ENCODE data around the gene B9D1. TPM values are rescaled to one million over a fixed set of nuclear protein-coding genes. Genes with fewer than 3 reads are reported as not detected.

Gene B9D1
- total RNA-seq, 4 donors from 2014 or later: 3.8 to 105 (median 25.6) TPM

- no peaks in the 10 kb centered on the region for H3K36me3 ChIP-seq
- peak; percentile 18 to 34 for DNase-seq
- H3K9me3 ChIP-seq: no peaks in the 10 kb centered on the region
- no peak overlapping the region for H3K4me3 ChIP-seq
- intact Hi-C loops (cut with DNase I; ENCODE audit: low total_unique reads): no loop called here
- TF ChIP-seq POLR2A (IDR thresholded peaks at IDR 0.05): no peak
- no peak for TF ChIP-seq CTCF (IDR thresholded peaks at IDR 0.05)
- H3K27me3 ChIP-seq: no peaks in the 10 kb centered on the region
- peak overlapping the region; percentile 52 to 62 for H3K27ac ChIP-seq
- H3K4me1 ChIP-seq: peaks cover 12 to 27% of the 10 kb centered on the region in 2 donors
Measured at GRCh38 chr17:19341641-19342610, 20.6 kb downstream of the B9D1 start.

GRCh38 chr17:19341211-19341631, 21.3 kb downstream of the B9D1 start:
- Histone ChIP-seq H3K27me3 (no peaks in the 10 kb centered on the region), H3K4me3 (no peak overlapping the region), H3K27ac (peak overlapping the region; percentile 52 to 62), H3K36me3 (no peaks in the 10 kb centered on the region), H3K4me1 (peaks cover 9 to 22% of the 10 kb centered on the region in 2 donors), H3K9me3 (no peaks in the 10 kb centered on the region)
- intact Hi-C loops (cut with DNase I; ENCODE audit: low total_unique reads): no loop called here
- peak; percentile 13 for DNase-seq
- no peak for TF ChIP-seq POLR2A (IDR thresholded peaks at IDR 0.05)
- TF ChIP-seq CTCF (IDR thresholded peaks at IDR 0.05): no peak

GRCh38 chr17:19339341-19339815, 23.1 kb downstream of the B9D1 start:
- H3K27me3 ChIP-seq: no peaks in the 10 kb centered on the region
- no peaks in the 10 kb centered on the region for H3K9me3 ChIP-seq
- H3K27ac ChIP-seq: no peak overlapping the region
- H3K4me3 ChIP-seq: no peak overlapping the region
- no peaks in the 10 kb centered on the region for H3K36me3 ChIP-seq
- DNase-seq: peak in 1 of 2 donors; percentile 9
- H3K4me1 ChIP-seq: peaks cover 0 to 13% of the 10 kb centered on the region in 2 donors
- intact Hi-C loops (cut with DNase I; ENCODE audit: low total_unique reads): no loop called here
- TF ChIP-seq POLR2A (IDR thresholded peaks at IDR 0.05): no peak
- TF ChIP-seq CTCF (IDR thresholded peaks at IDR 0.05): no peak

DNA sequence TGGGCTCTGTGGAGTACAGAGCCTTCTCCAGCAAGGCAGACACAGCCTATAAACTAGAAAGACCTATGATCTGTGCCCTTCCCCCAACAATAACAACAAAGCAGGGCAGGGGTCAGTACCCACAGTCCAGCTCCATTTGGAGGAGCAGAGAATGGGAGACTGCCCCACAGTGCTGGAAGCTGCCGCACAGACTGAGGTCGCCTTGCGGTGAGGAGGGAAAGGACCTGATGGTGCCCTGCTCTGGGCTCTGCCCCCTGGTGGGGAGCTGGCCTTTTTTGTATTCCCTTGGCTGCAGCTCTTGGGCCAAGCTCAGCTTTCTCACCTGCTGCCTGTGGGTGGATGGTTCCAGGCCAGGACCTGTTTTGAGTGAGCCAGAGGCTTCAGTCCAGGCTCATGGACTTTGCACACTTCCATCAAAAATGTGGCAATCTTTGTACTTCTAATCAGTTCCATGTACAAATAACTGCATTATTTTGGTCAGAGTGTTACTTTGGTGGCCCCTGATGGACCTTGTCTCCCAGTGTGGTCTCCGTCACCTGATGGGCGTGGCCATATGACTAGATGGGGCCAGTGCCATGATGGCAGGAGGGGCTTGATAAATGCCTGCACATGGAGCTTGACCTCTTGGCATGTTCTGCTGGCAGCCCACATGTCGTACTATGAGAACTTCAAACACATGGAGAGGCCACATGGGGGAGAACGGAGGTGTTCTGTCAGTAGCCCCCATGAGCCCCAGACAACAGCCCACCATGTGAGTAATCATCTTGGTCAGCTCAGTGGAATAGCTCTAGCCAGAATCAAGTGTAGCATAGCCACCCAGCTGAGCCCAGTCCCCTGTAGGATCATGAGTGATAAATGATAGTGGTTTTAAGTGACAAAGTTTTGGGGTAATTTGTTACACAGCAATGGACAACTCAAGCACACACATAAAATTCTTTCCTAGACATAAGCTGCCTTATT, 24.2 kb downstream of the B9D1 start:
- no peak overlapping the region for H3K4me3 ChIP-seq
- no peak for DNase-seq
- H3K36me3 ChIP-seq: no peaks in the 10 kb centered on the region
- intact Hi-C loops (cut with DNase I; ENCODE audit: low total_unique reads): no loop called here
- H3K9me3 ChIP-seq: no peaks in the 10 kb centered on the region
- peaks cover 0 to 6% of the 10 kb centered on the region in 2 donors for H3K4me1 ChIP-seq
- no peaks in the 10 kb centered on the region for H3K27me3 ChIP-seq
- TF ChIP-seq CTCF (IDR thresholded peaks at IDR 0.05) (peak; percentile 23 to 48 (median 40)), POLR2A (IDR thresholded peaks at IDR 0.05) (no peak)
- H3K27ac ChIP-seq: no peak overlapping the region

All from uterus (tissue), 4 donors.